Astrocyte (in vitro differentiated cells and primary cell): Measurements from ENCODE around the gene ZBTB7C. TPM values are rescaled to one million over a fixed set of nuclear protein-coding genes. Genes with fewer than 3 reads are reported as not detected.

ENCODE experiments used
- DNase-seq: peaks from one replicate; pipeline ENCODE4 v3.0.0-alpha.2; 2010; ENCODE audit warnings: low read depth
- FAIRE-seq: peaks from 2 replicates; lab custom pipeline; 2011; peaks lifted over from hg19 to GRCh38; lab: Jason Lieb, UNC
- H2AFZ ChIP-seq: 2 replicates; pipeline ENCODE4 v1.6.0; 2012; ENCODE audit warnings: low read depth, low read length, inconsistent platforms
- H3K27ac ChIP-seq: 2 replicates; pipeline ENCODE4 v1.5.1; 2011; ENCODE audit warnings: low read depth, low read length, inconsistent platforms
- H3K27me3 ChIP-seq: 2 replicates; pipeline ENCODE4 v1.6.0; 2011; ENCODE audit warnings: low read length, inconsistent platforms; ENCODE audit not compliant: insufficient read depth
- H3K36me3 ChIP-seq: 2 replicates; pipeline ENCODE4 v1.5.1; 2011; ENCODE audit warnings: low read length, inconsistent platforms; ENCODE audit not compliant: insufficient read depth
- H3K4me1 ChIP-seq: 2 replicates; pipeline ENCODE4 v1.5.1; 2011; ENCODE audit warnings: low read length, inconsistent platforms; ENCODE audit not compliant: insufficient read depth
- H3K4me2 ChIP-seq: 2 replicates; pipeline ENCODE4 v1.6.0; 2012; ENCODE audit warnings: low read length, inconsistent platforms
- H3K4me3 ChIP-seq: 2 replicates; pipeline ENCODE4 v1.5.1; 2011; ENCODE audit warnings: low read depth, mild to moderate bottlenecking, low read length, inconsistent platforms; ENCODE audit not compliant: insufficient read depth
- H3K79me2 ChIP-seq: 2 replicates; pipeline ENCODE4 v1.6.0; 2012; ENCODE audit warnings: mild to moderate bottlenecking, low read length, inconsistent platforms; ENCODE audit not compliant: insufficient read depth
- H3K9ac ChIP-seq: 2 replicates; pipeline ENCODE4 v1.6.0; 2012; ENCODE audit warnings: mild to moderate bottlenecking, low read length, inconsistent platforms
- H3K9me3 ChIP-seq: 2 replicates; pipeline ENCODE4 v1.5.1; 2012; ENCODE audit warnings: low read depth, mild to moderate bottlenecking, low read length, inconsistent platforms; ENCODE audit not compliant: insufficient read depth
- H4K20me1 ChIP-seq: 2 replicates; pipeline ENCODE4 v1.6.0; 2012; ENCODE audit warnings: low read length, inconsistent platforms; ENCODE audit not compliant: insufficient read depth
- H3K27ac Mint-ChIP-seq: one replicate; pipeline ENCODE4 v1.8.0; 2021; ENCODE audit warnings: mild to moderate bottlenecking, mixed read lengths; ENCODE audit not compliant: unreplicated experiment
- H3K27me3 Mint-ChIP-seq: one replicate; pipeline ENCODE4 v1.8.0; 2021; ENCODE audit warnings: low read depth, mixed read lengths; ENCODE audit not compliant: unreplicated experiment
- H3K36me3 Mint-ChIP-seq: one replicate; pipeline ENCODE4 v1.8.0; 2021; ENCODE audit warnings: low read depth, mixed read lengths; ENCODE audit not compliant: unreplicated experiment
- H3K4me1 Mint-ChIP-seq: one replicate; pipeline ENCODE4 v1.8.0; 2021; ENCODE audit warnings: low read depth, mixed read lengths; ENCODE audit not compliant: unreplicated experiment
- H3K4me3 Mint-ChIP-seq: one replicate; pipeline ENCODE4 v1.8.0; 2021; ENCODE audit warnings: mild to moderate bottlenecking, moderate library complexity, mixed read lengths; ENCODE audit not compliant: unreplicated experiment
- H3K9me3 Mint-ChIP-seq: one replicate; pipeline ENCODE4 v1.8.0; 2021; ENCODE audit warnings: mild to moderate bottlenecking, mixed read lengths; ENCODE audit not compliant: unreplicated experiment
- CTCF ChIP-seq: IDR thresholded peaks from 2 replicates; pipeline ENCODE4 v1.5.1; 2011; ENCODE audit warnings: low read depth, mild to moderate bottlenecking, inconsistent platforms, low read length, moderate library complexity; ENCODE audit not compliant: insufficient read depth
- EZH2 ChIP-seq: IDR thresholded peaks from 2 replicates; pipeline ENCODE4 v1.6.1; 2012; ENCODE audit warnings: mild to moderate bottlenecking, low read length, inconsistent platforms; ENCODE audit not compliant: insufficient read depth
- total RNA-seq: library from RNA; stranded (reverse); gene quantifications from 2 replicates; pipeline ENCODE4 v1.2.1, GENCODE V29; 2021

The ZBTB7C gene
- total RNA-seq, 1 donor from 2014 or later, result 1.0 TPM

GRCh38 chr18:48009116-48009745, 400.0 kb downstream of the ZBTB7C start:
- H3K36me3 Mint-ChIP-seq, result no peaks in the 10 kb centered on the region
- FAIRE-seq (no peak), DNase-seq (no peak)
- TF ChIP-seq CTCF, result no peak
- no peak for TF ChIP-seq EZH2
- Histone ChIP-seq H3K9me3 (no peaks in the 10 kb centered on the region), H3K27ac (no peak overlapping the region), H3K36me3 (no peaks in the 10 kb centered on the region), H3K9ac (no peak overlapping the region), H3K79me2 (no peaks in the 10 kb centered on the region), H3K4me3 (no peak overlapping the region), H3K27me3 (peaks cover 4% of the 10 kb centered on the region), H4K20me1 (no peaks in the 10 kb centered on the region), H3K4me2 (peak overlapping the region; percentile 89), H3K4me1 (peaks cover 8% of the 10 kb centered on the region), H2AFZ (no peak overlapping the region)
- peak overlapping the region; percentile 79 for H3K4me3 Mint-ChIP-seq
- H3K9me3 Mint-ChIP-seq, result peaks cover 6% of the 10 kb centered on the region
- no peak overlapping the region for H3K27ac Mint-ChIP-seq
- peaks cover 8% of the 10 kb centered on the region for H3K27me3 Mint-ChIP-seq
- peaks cover 1% of the 10 kb centered on the region for H3K4me1 Mint-ChIP-seq

- H3K36me3 ChIP-seq, result no peaks in the 10 kb centered on the region
- peaks cover 8% of the 10 kb centered on the region for H3K4me1 Mint-ChIP-seq
- no peaks in the 10 kb centered on the region for H3K27me3 ChIP-seq
- H3K4me3 ChIP-seq, result peak overlapping the region; percentile 70
- H3K79me2 ChIP-seq, result no peaks in the 10 kb centered on the region
- FAIRE-seq (no peak), DNase-seq (peak; percentile 30)
- H3K4me3 Mint-ChIP-seq, result peak overlapping the region; percentile 79
- peaks cover 6% of the 10 kb centered on the region for H3K9me3 Mint-ChIP-seq
- peaks cover 8% of the 10 kb centered on the region for H3K27me3 Mint-ChIP-seq
- H3K4me1 ChIP-seq, result peaks cover 19% of the 10 kb centered on the region
- H3K27ac Mint-ChIP-seq, result peak overlapping the region; percentile 47
- H3K4me2 ChIP-seq, result peak overlapping the region; percentile 89
- peak overlapping the region; percentile 94 for H2AFZ ChIP-seq
- TF ChIP-seq EZH2, result no peak
- no peak for TF ChIP-seq CTCF
- H3K27ac ChIP-seq, result no peak overlapping the region
- H3K36me3 Mint-ChIP-seq, result no peaks in the 10 kb centered on the region
- peak overlapping the region; percentile 78 for H3K9ac ChIP-seq
- no peaks in the 10 kb centered on the region for H3K9me3 ChIP-seq
- no peaks in the 10 kb centered on the region for H4K20me1 ChIP-seq
Observed at GRCh38 chr18:48007955-48008701, 401.1 kb downstream of the ZBTB7C start.
